GM18858 (cell line): ENCODE results near the gene SHE.
"Not testable (repeated sequence)": the region's sequence is repeated elsewhere in the genome, so short reads cannot be mapped to it uniquely, and the experiment has no call there.

Source experiments
- ATAC-seq: cut with Tn5 transposase; IDR thresholded peaks from one replicate; pipeline ENCODE4 v1.9.1; 2021; ENCODE audit not compliant: unreplicated experiment

Gene SHE

GRCh38 chr1:154517661-154518060, 15.4 kb upstream of the SHE start:
- no peak for ATAC-seq

GRCh38 chr1:154514066-154514553, 11.9 kb upstream of the SHE start:
- no peak for ATAC-seq

GRCh38 chr1:154512760-154513159, 10.5 kb upstream of the SHE start:
- ATAC-seq: no peak

- no peak for ATAC-seq
Observed at GRCh38 chr1:154503898-154504297, 1.7 kb upstream of the SHE start.

- no peak for ATAC-seq
Observed at GRCh38 chr1:154502744-154503115, 518 bp upstream of the SHE start.

GRCh38 chr1:154501423-154502065, 668 bp downstream of the SHE start:
- no peak for ATAC-seq

- no peak for ATAC-seq
Observed at GRCh38 chr1:154500533-154500932, 1.7 kb downstream of the SHE start.

GRCh38 chr1:154499446-154499845, 2.8 kb downstream of the SHE start:
- ATAC-seq: no peak

- no peak for ATAC-seq
Observed at GRCh38 chr1:154497026-154497806, 5.0 kb downstream of the SHE start.

- no peak for ATAC-seq
Observed at GRCh38 chr1:154496383-154496782, 5.8 kb downstream of the SHE start.

GRCh38 chr1:154495496-154496273, 6.5 kb downstream of the SHE start:
- no peak for ATAC-seq

GRCh38 chr1:154493276-154493675, 8.9 kb downstream of the SHE start:
- no peak for ATAC-seq

- ATAC-seq: no peak
Observed at GRCh38 chr1:154492115-154492514, 10.1 kb downstream of the SHE start.

GRCh38 chr1:154490317-154490716, 11.9 kb downstream of the SHE start:
- ATAC-seq: no peak

GRCh38 chr1:154489695-154490274, 12.4 kb downstream of the SHE start:
- ATAC-seq: no peak

GRCh38 chr1:154488922-154489321, 13.3 kb downstream of the SHE start:
- ATAC-seq: no peak

GRCh38 chr1:154486756-154487155, 15.5 kb downstream of the SHE start:
- ATAC-seq: not testable (repeated sequence)

- ATAC-seq: no peak
Observed at GRCh38 chr1:154485910-154486496, 16.2 kb downstream of the SHE start.

- ATAC-seq: no peak
Observed at GRCh38 chr1:154485106-154485505, 17.1 kb downstream of the SHE start.

GRCh38 chr1:154483941-154484803, 18.0 kb downstream of the SHE start:
- no peak for ATAC-seq
